ENCODE data around the gene CYTH4.
"Not testable (repeated sequence)": the region's sequence is repeated elsewhere in the genome, so short reads cannot be mapped to it uniquely, and the experiment has no call there.

CYTH4 gene

GRCh38 chr22:37282385-37282677 is at the start of gene CYTH4:
Gene CYTH4 (plus strand): TSS chr22:37282508. CDS start chr22:37282570, 62 bp downstream.
- peak; percentile 96 for DNase-seq

- DNase-seq, result not testable (repeated sequence)
Observed at GRCh38 chr22:37233371-37233750, 48.9 kb upstream of the CYTH4 start.

GRCh38 chr22:37233751-37234631 is 48.3 kb upstream of the CYTH4 start:
- peak; percentile 47 for DNase-seq

GRCh38 chr22:37234736-37235711 is 47.3 kb upstream of the CYTH4 start:
- DNase-seq, result no peak

- peak; percentile 65 for DNase-seq
Observed at GRCh38 chr22:37235897-37236607, 46.3 kb upstream of the CYTH4 start.

GRCh38 chr22:37237371-37238268 is 44.7 kb upstream of the CYTH4 start:
- DNase-seq, result peak; percentile 27

- no peak for DNase-seq
Observed at GRCh38 chr22:37239336-37240239, 42.7 kb upstream of the CYTH4 start.

GRCh38 chr22:37240240-37240940 is 41.9 kb upstream of the CYTH4 start:
- no peak for DNase-seq

GRCh38 chr22:37240941-37241320 is 41.4 kb upstream of the CYTH4 start:
- no peak for DNase-seq

GRCh38 chr22:37241351-37242142 is 40.8 kb upstream of the CYTH4 start:
- DNase-seq, result peak; percentile 63

GRCh38 chr22:37242395-37242918 is 39.9 kb upstream of the CYTH4 start:
- DNase-seq, result peak; percentile 94

- no peak for DNase-seq
Observed at GRCh38 chr22:37243402-37244113, 38.8 kb upstream of the CYTH4 start.

GRCh38 chr22:37244114-37244921 is 38.0 kb upstream of the CYTH4 start, which contains the start of gene RAC2:
Gene RAC2 (minus strand): TSS chr22:37244269. CDS start chr22:37244148, 121 bp downstream.
- peak; percentile 88 for DNase-seq

GRCh38 chr22:37244922-37245722 is 37.2 kb upstream of the CYTH4 start:
- no peak for DNase-seq

- DNase-seq, result no peak
Observed at GRCh38 chr22:37245740-37246139, 36.6 kb upstream of the CYTH4 start.

- DNase-seq, result no peak
Observed at GRCh38 chr22:37248251-37248650, 34.1 kb upstream of the CYTH4 start.

- DNase-seq, result no peak
Observed at GRCh38 chr22:37249986-37250385, 32.3 kb upstream of the CYTH4 start.

Data from suppressor macrophage treated with lipopolysaccharide for 4 hours (primary cell).